Activated CD4-positive, alpha-beta T cell treated with anti-CD3 and anti-CD28 coated beads, Interleukin-2, amount 10 ng/mL, durations not matched to agents 24 days and 14 days (primary cell): ENCODE measurements around the gene TMEM131L. TPM values are rescaled to one million over a fixed set of nuclear protein-coding genes. Genes with fewer than 3 reads are reported as not detected.

ENCODE experiments used
- DNase-seq: peaks from one replicate; pipeline ENCODE4 v3.0.0; 2022
- H3K27ac Mint-ChIP-seq: one replicate; pipeline ENCODE4 v1.8.0; 2022; ENCODE audit warnings: mild to moderate bottlenecking, mixed read lengths
- H3K27me3 Mint-ChIP-seq: one replicate; pipeline ENCODE4 v1.8.0; 2022; ENCODE audit warnings: mixed read lengths
- H3K36me3 Mint-ChIP-seq: one replicate; pipeline ENCODE4 v1.8.0; 2022; ENCODE audit warnings: low read depth, mild to moderate bottlenecking, mixed read lengths
- H3K4me1 Mint-ChIP-seq: one replicate; pipeline ENCODE4 v1.8.0; 2021; ENCODE audit warnings: mixed read lengths
- H3K4me3 Mint-ChIP-seq: one replicate; pipeline ENCODE4 v1.8.0; 2022; ENCODE audit warnings: mild to moderate bottlenecking, moderate library complexity, mixed read lengths
- H3K9me3 Mint-ChIP-seq: one replicate; pipeline ENCODE4 v1.8.0; 2021; ENCODE audit warnings: mixed read lengths
- intact Hi-C: fragments of 100-400 bp; cut with micrococcal nuclease; formaldehyde crosslinking; loops from one replicate; pipeline ENCODE4 v1.15.1; 2023
- total RNA-seq: library from RNA; stranded (reverse); gene quantifications from 2 replicates; pipeline ENCODE4 v1.2.3, GENCODE V29; 2022

The TMEM131L gene
- total RNA-seq, 1 donor from 2014 or later = 40.6 TPM

- H3K27ac Mint-ChIP-seq = no peak overlapping the region
- no peaks in the 10 kb centered on the region for H3K27me3 Mint-ChIP-seq
- peaks cover 18% of the 10 kb centered on the region for H3K36me3 Mint-ChIP-seq
- intact Hi-C loops = no loop called here
- DNase-seq = no peak
- H3K4me3 Mint-ChIP-seq = no peak overlapping the region
- no peaks in the 10 kb centered on the region for H3K9me3 Mint-ChIP-seq
- peaks cover 56% of the 10 kb centered on the region for H3K4me1 Mint-ChIP-seq
These were observed 107.1 kb downstream of the TMEM131L start for GRCh38 chr4:153573221-153573620.

GRCh38 chr4:153573881-153574802 lies 108.0 kb downstream of the TMEM131L start:
- intact Hi-C loops = loop anchor here (1.0 kb wide), 6 partner anchors 45 to 431 kb away; no protein-coding TSS in a partner anchor
- Mint-ChIP-seq H3K9me3 (no peaks in the 10 kb centered on the region), H3K36me3 (peaks cover 18% of the 10 kb centered on the region), H3K4me1 (peaks cover 49% of the 10 kb centered on the region), H3K27me3 (no peaks in the 10 kb centered on the region), H3K27ac (peak overlapping the region; percentile 52), H3K4me3 (no peak overlapping the region)
- DNase-seq = peak; percentile 89

GRCh38 chr4:153576443-153576774 lies 110.2 kb downstream of the TMEM131L start:
- peaks cover 38% of the 10 kb centered on the region for H3K4me1 Mint-ChIP-seq
- intact Hi-C loops = no loop called here

GRCh38 chr4:153577053-153577452 lies 110.9 kb downstream of the TMEM131L start:
- peaks cover 14% of the 10 kb centered on the region for H3K36me3 Mint-ChIP-seq
- no peaks in the 10 kb centered on the region for H3K9me3 Mint-ChIP-seq
- no peak overlapping the region for H3K4me3 Mint-ChIP-seq
- peaks cover 34% of the 10 kb centered on the region for H3K4me1 Mint-ChIP-seq
- no peak for DNase-seq
- peak overlapping the region; percentile 17 for H3K27ac Mint-ChIP-seq
- H3K27me3 Mint-ChIP-seq = no peaks in the 10 kb centered on the region
- intact Hi-C loops = no loop called here

More at GRCh38 chr4:153576443-153576774, 110.2 kb downstream of the TMEM131L start:
- H3K36me3 Mint-ChIP-seq = peaks cover 18% of the 10 kb centered on the region
- DNase-seq = no peak
- no peaks in the 10 kb centered on the region for H3K27me3 Mint-ChIP-seq
- H3K9me3 Mint-ChIP-seq = no peaks in the 10 kb centered on the region
- H3K4me3 Mint-ChIP-seq = no peak overlapping the region
- H3K27ac Mint-ChIP-seq = no peak overlapping the region

GRCh38 chr4:153579410-153579809 lies 113.2 kb downstream of the TMEM131L start:
- no peaks in the 10 kb centered on the region for H3K9me3 Mint-ChIP-seq
- peaks cover 17% of the 10 kb centered on the region for H3K36me3 Mint-ChIP-seq
- H3K27me3 Mint-ChIP-seq = no peaks in the 10 kb centered on the region
- intact Hi-C loops = no loop called here
- H3K27ac Mint-ChIP-seq = no peak overlapping the region
- no peak overlapping the region for H3K4me3 Mint-ChIP-seq
- no peak for DNase-seq
- peaks cover 18% of the 10 kb centered on the region for H3K4me1 Mint-ChIP-seq

GRCh38 chr4:153579872-153580271 lies 113.7 kb downstream of the TMEM131L start:
- intact Hi-C loops = no loop called here
- Mint-ChIP-seq H3K27me3 (no peaks in the 10 kb centered on the region), H3K9me3 (no peaks in the 10 kb centered on the region), H3K27ac (no peak overlapping the region), H3K4me1 (peaks cover 14% of the 10 kb centered on the region), H3K36me3 (peaks cover 19% of the 10 kb centered on the region), H3K4me3 (no peak overlapping the region)
- DNase-seq = no peak

GRCh38 chr4:153582954-153583702 lies 117.0 kb downstream of the TMEM131L start:
- H3K4me1 Mint-ChIP-seq = peaks cover 4% of the 10 kb centered on the region
- no peak overlapping the region for H3K27ac Mint-ChIP-seq
- H3K36me3 Mint-ChIP-seq = peaks cover 21% of the 10 kb centered on the region
- no peak overlapping the region for H3K4me3 Mint-ChIP-seq
- H3K27me3 Mint-ChIP-seq = no peaks in the 10 kb centered on the region
- intact Hi-C loops = no loop called here
- no peak for DNase-seq
- no peaks in the 10 kb centered on the region for H3K9me3 Mint-ChIP-seq

- no peaks in the 10 kb centered on the region for H3K27me3 Mint-ChIP-seq
- H3K36me3 Mint-ChIP-seq = peaks cover 38% of the 10 kb centered on the region
- intact Hi-C loops = no loop called here
- peaks cover 5% of the 10 kb centered on the region for H3K4me1 Mint-ChIP-seq
- no peak for DNase-seq
- no peak overlapping the region for H3K27ac Mint-ChIP-seq
- no peaks in the 10 kb centered on the region for H3K9me3 Mint-ChIP-seq
- H3K4me3 Mint-ChIP-seq = no peak overlapping the region
These were observed 118.9 kb downstream of the TMEM131L start for GRCh38 chr4:153585026-153585425.

- peaks cover 4% of the 10 kb centered on the region for H3K4me1 Mint-ChIP-seq
- peak overlapping the region; percentile 25 for H3K27ac Mint-ChIP-seq
- H3K9me3 Mint-ChIP-seq = no peaks in the 10 kb centered on the region
- H3K36me3 Mint-ChIP-seq = peaks cover 61% of the 10 kb centered on the region
- no peak for DNase-seq
- intact Hi-C loops = no loop called here
- H3K4me3 Mint-ChIP-seq = no peak overlapping the region
- no peaks in the 10 kb centered on the region for H3K27me3 Mint-ChIP-seq
These were observed 123.8 kb downstream of the TMEM131L start for GRCh38 chr4:153589703-153590595.

GRCh38 chr4:153591441-153591840 lies 125.3 kb downstream of the TMEM131L start:
- DNase-seq = no peak
- H3K4me3 Mint-ChIP-seq = no peak overlapping the region
- intact Hi-C loops = no loop called here
- no peak overlapping the region for H3K27ac Mint-ChIP-seq
- H3K27me3 Mint-ChIP-seq = no peaks in the 10 kb centered on the region
- peaks cover 12% of the 10 kb centered on the region for H3K4me1 Mint-ChIP-seq
- H3K9me3 Mint-ChIP-seq = no peaks in the 10 kb centered on the region
- peaks cover 62% of the 10 kb centered on the region for H3K36me3 Mint-ChIP-seq

GRCh38 chr4:153592064-153592463 lies 125.9 kb downstream of the TMEM131L start:
- H3K27me3 Mint-ChIP-seq = no peaks in the 10 kb centered on the region
- no peak overlapping the region for H3K27ac Mint-ChIP-seq
- DNase-seq = no peak
- H3K4me3 Mint-ChIP-seq = no peak overlapping the region
- H3K4me1 Mint-ChIP-seq = peaks cover 12% of the 10 kb centered on the region
- no peaks in the 10 kb centered on the region for H3K9me3 Mint-ChIP-seq
- peaks cover 66% of the 10 kb centered on the region for H3K36me3 Mint-ChIP-seq
- intact Hi-C loops = no loop called here

GRCh38 chr4:153593161-153593560 lies 127.0 kb downstream of the TMEM131L start:
- H3K9me3 Mint-ChIP-seq = no peaks in the 10 kb centered on the region
- H3K4me1 Mint-ChIP-seq = peaks cover 12% of the 10 kb centered on the region
- H3K4me3 Mint-ChIP-seq = no peak overlapping the region
- H3K36me3 Mint-ChIP-seq = peaks cover 70% of the 10 kb centered on the region
- intact Hi-C loops = no loop called here
- H3K27me3 Mint-ChIP-seq = no peaks in the 10 kb centered on the region
- H3K27ac Mint-ChIP-seq = no peak overlapping the region
- DNase-seq = no peak

- H3K27ac Mint-ChIP-seq = no peak overlapping the region
- H3K4me3 Mint-ChIP-seq = no peak overlapping the region
- peaks cover 68% of the 10 kb centered on the region for H3K36me3 Mint-ChIP-seq
- H3K4me1 Mint-ChIP-seq = peaks cover 12% of the 10 kb centered on the region
- H3K27me3 Mint-ChIP-seq = no peaks in the 10 kb centered on the region
- intact Hi-C loops = no loop called here
- DNase-seq = no peak
- no peaks in the 10 kb centered on the region for H3K9me3 Mint-ChIP-seq
These were observed 128.1 kb downstream of the TMEM131L start for GRCh38 chr4:153594210-153594609.
